DND-41 (cell line): Measurements from ENCODE around the gene MAP2K3.

ENCODE experiments used
- CTCF ChIP-seq: IDR thresholded peaks from 2 replicates; pipeline ENCODE4 v1.5.1; 2012; ENCODE audit warnings: borderline replicate concordance, low read length, moderate library complexity, mild to moderate bottlenecking; ENCODE audit not compliant: poor library complexity, severe bottlenecking; ENCODE audit errors: extremely low read depth
- EZH2 ChIP-seq: IDR thresholded peaks from 3 replicates; pipeline ENCODE4 v1.6.1; 2012; ENCODE audit warnings: borderline replicate concordance, low read depth, mild to moderate bottlenecking, moderate library complexity, low read length, inconsistent platforms; ENCODE audit not compliant: severe bottlenecking

GRCh38 chr17:21318439-21318838, 33.9 kb downstream of the MAP2K3 start:
- TF ChIP-seq CTCF: no peak
- TF ChIP-seq EZH2: no peak
